Measurements from ENCODE around the gene BMPR1A.
A peak's percentile ranks its signal among the peaks of the same experiment; 100 is the strongest.
"Not testable (repeated sequence)": the region's sequence is repeated elsewhere in the genome, so short reads cannot be mapped to it uniquely, and the experiment has no call there.

The BMPR1A gene

GRCh38 chr10:86863484-86863842, 107.0 kb downstream of the BMPR1A start:
- intact Hi-C loops (cut with DNase I; ENCODE audit: low total_unique reads): no loop called here
- no peak for TF ChIP-seq CTCF (IDR thresholded peaks at IDR 0.05)
- H3K27ac ChIP-seq: peak overlapping the region; percentile 54 to 59
- H3K4me1 ChIP-seq: peaks cover 0 to 56% (median 18%) of the 10 kb centered on the region in 4 donors
- no peaks in the 10 kb centered on the region for H3K36me3 ChIP-seq
- DNase-seq: peak in 1 of 2 donors; percentile 52
- H3K9me3 ChIP-seq: no peaks in the 10 kb centered on the region
- H3K4me3 ChIP-seq: no peak overlapping the region
- no peaks in the 10 kb centered on the region for H3K27me3 ChIP-seq

- DNase-seq; H3K27me3 ChIP-seq; H3K36me3 ChIP-seq; H3K9me3 ChIP-seq; intact Hi-C loops (cut with DNase I; ENCODE audit: low total_unique reads): not testable (repeated sequence)
- peak overlapping the region; percentile 33 to 51 for H3K27ac ChIP-seq
- peak overlapping the region in 1 of 2 donors; percentile 6 for H3K4me3 ChIP-seq
- H3K4me1 ChIP-seq: peaks cover 0 to 64% (median 19%) of the 10 kb centered on the region in 4 donors
Observed at GRCh38 chr10:86865011-86865811, 108.8 kb downstream of the BMPR1A start.

GRCh38 chr10:86867149-86867548, 110.7 kb downstream of the BMPR1A start:
- TF ChIP-seq CTCF (IDR thresholded peaks at IDR 0.05): no peak
- DNase-seq: no peak
- Histone ChIP-seq H3K27ac (no peak overlapping the region), H3K4me1 (peaks cover 0 to 65% (median 19%) of the 10 kb centered on the region in 4 donors), H3K27me3 (no peaks in the 10 kb centered on the region), H3K36me3 (no peaks in the 10 kb centered on the region), H3K9me3 (no peaks in the 10 kb centered on the region), H3K4me3 (no peak overlapping the region)
- intact Hi-C loops (cut with DNase I; ENCODE audit: low total_unique reads): no loop called here

GRCh38 chr10:86868353-86868752, 111.9 kb downstream of the BMPR1A start:
- no peaks in the 10 kb centered on the region for H3K9me3 ChIP-seq
- peak overlapping the region; percentile 23 to 49 for H3K27ac ChIP-seq
- TF ChIP-seq CTCF (IDR thresholded peaks at IDR 0.05): no peak
- H3K4me1 ChIP-seq: peaks cover 0 to 63% (median 20%) of the 10 kb centered on the region in 4 donors
- H3K36me3 ChIP-seq: no peaks in the 10 kb centered on the region
- no peak for DNase-seq
- no peak overlapping the region for H3K4me3 ChIP-seq
- no peaks in the 10 kb centered on the region for H3K27me3 ChIP-seq
- intact Hi-C loops (cut with DNase I; ENCODE audit: low total_unique reads): no loop called here

- H3K4me1 ChIP-seq: peaks cover 0 to 51% (median 17%) of the 10 kb centered on the region in 4 donors
- intact Hi-C loops (cut with DNase I; ENCODE audit: low total_unique reads): no loop called here
- no peaks in the 10 kb centered on the region for H3K27me3 ChIP-seq
- H3K4me3 ChIP-seq: no peak overlapping the region
- no peaks in the 10 kb centered on the region for H3K9me3 ChIP-seq
- DNase-seq: no peak
- TF ChIP-seq CTCF (IDR thresholded peaks at IDR 0.05): no peak
- H3K27ac ChIP-seq: no peak overlapping the region
- H3K36me3 ChIP-seq: no peaks in the 10 kb centered on the region
Observed at GRCh38 chr10:86870679-86871078, 114.3 kb downstream of the BMPR1A start.

GRCh38 chr10:86871563-86872183, 115.3 kb downstream of the BMPR1A start:
- no peaks in the 10 kb centered on the region for H3K9me3 ChIP-seq
- TF ChIP-seq CTCF (IDR thresholded peaks at IDR 0.05): no peak
- no peaks in the 10 kb centered on the region for H3K27me3 ChIP-seq
- no peak for DNase-seq
- peaks cover 0 to 8% (median 7%) of the 10 kb centered on the region in 3 donors for H3K36me3 ChIP-seq
- intact Hi-C loops (cut with DNase I; ENCODE audit: low total_unique reads): no loop called here
- H3K4me1 ChIP-seq: peaks cover 0 to 50% (median 12%) of the 10 kb centered on the region in 4 donors
- H3K4me3 ChIP-seq: no peak overlapping the region
- H3K27ac ChIP-seq: no peak overlapping the region
